Liver (tissue), 3 donors: ENCODE measurements around the gene VDAC2.

Experiments used
- HNF4G ChIP-seq: IDR thresholded peaks from 2 replicates; pipeline ENCODE4 v1.6.1; 2016; ENCODE audit warnings: antibody characterized with exemption
- NR2F2 ChIP-seq: IDR thresholded peaks from 2 replicates; pipeline ENCODE4 v1.6.1; 2016; ENCODE audit warnings: antibody characterized with exemption
- RAD21 ChIP-seq, 2 donors: IDR thresholded peaks; 2 replicates each; pipeline ENCODE4 v1.6.1; 2016; ENCODE audit warnings: antibody characterized with exemption in 2 of 2, mild to moderate bottlenecking in 2 of 2
- RXRA ChIP-seq, 2 donors: IDR thresholded peaks; 2 replicates each; pipeline ENCODE4 v1.6.1; 2017 to 2018; ENCODE audit warnings: antibody characterized with exemption in 2 of 2, mild to moderate bottlenecking in 1 of 2
- TF ChIP-seq, protein P1 (sequence below): fragments of 150-350 bp; IDR thresholded peaks from 2 replicates; pipeline ENCODE4 v1.5.1; 2017; ENCODE audit warnings: improper control_type of control experiment, low read depth, low read length; ENCODE audit not compliant: missing input control
- donor health status: healthy.
- donor health status: healthy.

DNA sequence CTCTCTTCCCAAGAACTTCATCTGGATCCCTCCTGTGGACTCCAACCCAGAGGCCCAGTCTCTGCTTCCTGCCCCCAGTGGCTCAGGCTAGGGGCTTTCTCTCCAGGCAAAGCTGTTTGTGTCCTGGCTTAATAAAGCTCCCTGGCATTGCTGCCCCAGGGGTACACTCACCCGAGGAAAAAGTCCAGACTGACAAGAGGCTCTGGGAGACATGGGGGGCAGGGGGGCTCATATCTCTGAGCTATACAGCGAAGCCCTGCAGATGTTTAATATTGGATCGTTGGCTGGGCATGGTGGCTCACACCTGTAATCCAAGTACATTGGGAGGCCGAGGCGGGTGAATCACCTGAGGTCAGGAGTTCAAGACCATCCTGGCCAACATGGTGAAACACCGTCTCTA lies 35.9 kb downstream of the VDAC2 start:
- TF ChIP-seq, protein P1, sequence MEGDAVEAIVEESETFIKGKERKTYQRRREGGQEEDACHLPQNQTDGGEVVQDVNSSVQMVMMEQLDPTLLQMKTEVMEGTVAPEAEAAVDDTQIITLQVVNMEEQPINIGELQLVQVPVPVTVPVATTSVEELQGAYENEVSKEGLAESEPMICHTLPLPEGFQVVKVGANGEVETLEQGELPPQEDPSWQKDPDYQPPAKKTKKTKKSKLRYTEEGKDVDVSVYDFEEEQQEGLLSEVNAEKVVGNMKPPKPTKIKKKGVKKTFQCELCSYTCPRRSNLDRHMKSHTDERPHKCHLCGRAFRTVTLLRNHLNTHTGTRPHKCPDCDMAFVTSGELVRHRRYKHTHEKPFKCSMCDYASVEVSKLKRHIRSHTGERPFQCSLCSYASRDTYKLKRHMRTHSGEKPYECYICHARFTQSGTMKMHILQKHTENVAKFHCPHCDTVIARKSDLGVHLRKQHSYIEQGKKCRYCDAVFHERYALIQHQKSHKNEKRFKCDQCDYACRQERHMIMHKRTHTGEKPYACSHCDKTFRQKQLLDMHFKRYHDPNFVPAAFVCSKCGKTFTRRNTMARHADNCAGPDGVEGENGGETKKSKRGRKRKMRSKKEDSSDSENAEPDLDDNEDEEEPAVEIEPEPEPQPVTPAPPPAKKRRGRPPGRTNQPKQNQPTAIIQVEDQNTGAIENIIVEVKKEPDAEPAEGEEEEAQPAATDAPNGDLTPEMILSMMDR = no peak
- no peak for TF ChIP-seq NR2F2
- no peak for TF ChIP-seq HNF4G
- no peak for TF ChIP-seq RAD21 (IDR thresholded peaks at IDR 0.05)
- no peak for TF ChIP-seq RXRA (IDR thresholded peaks at IDR 0.05)
